CD14-positive monocyte (primary cell): ENCODE results near the gene TAPT1. TPM values are rescaled to one million over a fixed set of nuclear protein-coding genes. Genes with fewer than 3 reads are reported as not detected.

ENCODE experiments used
- DNase-seq, 3 donors: peaks; one replicate each; pipeline ENCODE4 v3.0.0-alpha.2; 2011 to 2022
- H2AFZ ChIP-seq: 2 replicates; pipeline ENCODE4 v1.6.0; 2012; ENCODE audit warnings: mild to moderate bottlenecking, low read depth, low read length, inconsistent platforms; ENCODE audit not compliant: insufficient read depth, poor library complexity, severe bottlenecking
- H3K27ac ChIP-seq, 2 donors: 1 replicate in 1 of 2; 2 replicates in 1 of 2; pipeline ENCODE4 v1.5.1; 2012 to 2013; ENCODE audit warnings: low read length in 2 of 2, control low read depth in 1 of 2, inconsistent platforms in 1 of 2, low read depth in 1 of 2, mild to moderate bottlenecking in 1 of 2
- H3K27me3 ChIP-seq, 2 donors: one replicate each; pipeline versions ENCODE4 v1.6.0 to v1.6.1; 2011 to 2013; ENCODE audit warnings: low read length in 2 of 2; ENCODE audit not compliant: control insufficient read depth in 2 of 2, insufficient read depth in 2 of 2
- H3K36me3 ChIP-seq, 2 donors: replicated peaks in 1 of 2; 1 replicate in 1 of 2; 2 replicates in 1 of 2; pipeline versions ENCODE4 v1.5.1 to v1.6.1; 2012 to 2013; ENCODE audit warnings: low read length in 2 of 2, control low read depth in 1 of 2, inconsistent platforms in 1 of 2, mild to moderate bottlenecking in 1 of 2; ENCODE audit not compliant: insufficient read depth in 2 of 2, control insufficient read depth in 1 of 2
- H3K4me1 ChIP-seq, 2 donors: 1 replicate in 1 of 2; 2 replicates in 1 of 2; pipeline versions ENCODE4 v1.5.1 to v1.6.1; 2012 to 2013; ENCODE audit warnings: low read length in 2 of 2, control low read depth in 1 of 2, inconsistent platforms in 1 of 2, mild to moderate bottlenecking in 1 of 2, moderate library complexity in 1 of 2; ENCODE audit not compliant: insufficient read depth in 2 of 2, control insufficient read depth in 1 of 2
- H3K4me2 ChIP-seq: replicated peaks from 2 replicates; pipeline ENCODE3; 2012; ENCODE audit warnings: low read length, moderate library complexity, mild to moderate bottlenecking; ENCODE audit not compliant: poor library complexity, severe bottlenecking; ENCODE audit errors: extremely low read depth
- H3K4me3 ChIP-seq, 3 experiments: fragments of 200-600 bp in 1 of 3; sonication (generic) in 1 of 3; replicated peaks in 1 of 3; 1 replicate in 2 of 3; 2 replicates in 1 of 3; pipeline ENCODE4 v1.5.1; 2011 to 2013; ENCODE audit warnings: low read length in 3 of 3, mild to moderate bottlenecking in 3 of 3, control low read depth in 2 of 3, low read depth in 2 of 3, inconsistent platforms in 1 of 3, moderate library complexity in 1 of 3
- H3K79me2 ChIP-seq: 2 replicates; pipeline ENCODE4 v1.6.0; 2012; ENCODE audit warnings: mild to moderate bottlenecking, control low read depth, inconsistent platforms, low read length, moderate library complexity; ENCODE audit not compliant: insufficient read depth
- H3K9ac ChIP-seq: 2 replicates; pipeline ENCODE4 v1.6.0; 2017; ENCODE audit warnings: low read length, mild to moderate bottlenecking; ENCODE audit not compliant: insufficient read depth, poor library complexity, severe bottlenecking
- H3K9me3 ChIP-seq, 2 donors: replicated peaks in 1 of 2; 1 replicate in 1 of 2; 2 replicates in 1 of 2; pipeline versions ENCODE4 v1.5.1 to v1.6.1; 2012 to 2013; ENCODE audit warnings: low read length in 2 of 2, control low read depth in 1 of 2; ENCODE audit not compliant: control insufficient read depth in 1 of 2, insufficient read depth in 1 of 2
- H4K20me1 ChIP-seq: 2 replicates; pipeline ENCODE4 v1.6.0; 2012; ENCODE audit warnings: mild to moderate bottlenecking, low read length, control low read depth, moderate library complexity; ENCODE audit not compliant: insufficient read depth
- H3K27ac Mint-ChIP-seq, 7 donors: one replicate each; pipeline ENCODE4 v1.8.0; 2020; ENCODE audit warnings: mild to moderate bottlenecking in 7 of 7, mixed read lengths in 7 of 7, moderate library complexity in 6 of 7, inconsistent platforms in 2 of 7
- H3K27me3 Mint-ChIP-seq, 3 donors: one replicate each; pipeline ENCODE4 v1.8.0; 2021 to 2022; ENCODE audit warnings: low read depth in 3 of 3, mild to moderate bottlenecking in 3 of 3, mixed read lengths in 3 of 3, moderate library complexity in 3 of 3, inconsistent platforms in 1 of 3
- H3K36me3 Mint-ChIP-seq, 2 donors: one replicate each; pipeline ENCODE4 v1.8.0; 2020; ENCODE audit warnings: mixed read lengths in 2 of 2, inconsistent platforms in 1 of 2, mild to moderate bottlenecking in 1 of 2
- H3K4me1 Mint-ChIP-seq: one replicate; pipeline ENCODE4 v1.8.0; 2020; ENCODE audit warnings: mild to moderate bottlenecking, mixed read lengths
- H3K4me3 Mint-ChIP-seq, 2 donors: one replicate each; pipeline ENCODE4 v1.8.0; 2020; ENCODE audit warnings: mild to moderate bottlenecking in 2 of 2, mixed read lengths in 2 of 2, moderate library complexity in 1 of 2
- H3K9me3 Mint-ChIP-seq, 7 donors: one replicate each; pipeline ENCODE4 v1.8.0; 2020 to 2022; ENCODE audit warnings: mixed read lengths in 7 of 7, mild to moderate bottlenecking in 6 of 7, moderate library complexity in 6 of 7, inconsistent platforms in 2 of 7
- CTCF ChIP-seq: fragments of 200-600 bp; IDR thresholded peaks from one replicate; pipeline ENCODE4 v1.8.0; 2022; ENCODE audit warnings: antibody characterized with exemption, mild to moderate bottlenecking
- WGBS: methylation state at CpG from one replicate; pipeline ENCODE4 v1.1.5; 2013; ENCODE audit warnings: missing lambda C conversion rate; ENCODE audit not compliant: insufficient coverage; 5-methylcytosine and 5-hydroxymethylcytosine counted together
- intact Hi-C, 2 donors: fragments of 100-400 bp; cut with micrococcal nuclease; formaldehyde crosslinking; loops; one replicate each; pipeline versions ENCODE4 v1.15.0 to v1.15.1; 2023
- polyA plus RNA-seq, 3 donors: library from polyadenylated mRNA; depleted of rRNA in 1 of 3; unstranded in 2 of 3; stranded (reverse) in 1 of 3; fragments of 300-500 nt in 2 of 3; fragments of >200 nt in 1 of 3; fragmentation: Illumina TruSeq in 2 of 3; gene quantifications; 1 replicate in 2 of 3; 2 replicates in 1 of 3; pipeline ENCODE4 v1.2.3, GENCODE V29; 2012 to 2021

TAPT1 gene
- polyA plus RNA-seq, 3 donors = 15.2 to 18.4 (median 16.0) TPM

- intact Hi-C loops = loop anchor here in 1 of 2 donors (10.0 kb wide), 1 partner anchor 52 kb away; no protein-coding TSS in a partner anchor
- peaks cover 25 to 39% of the 10 kb centered on the region in 2 donors for H3K36me3 Mint-ChIP-seq
- H3K27ac ChIP-seq = peak overlapping the region in 1 of 2 donors; percentile 54
- H2AFZ ChIP-seq = no peak overlapping the region
- H3K27me3 ChIP-seq = no peaks in the 10 kb centered on the region
- no peaks in the 10 kb centered on the region for H3K9me3 Mint-ChIP-seq
- no peak overlapping the region for H3K4me3 ChIP-seq
- peaks cover 83% of the 10 kb centered on the region for H3K79me2 ChIP-seq
- H3K27ac Mint-ChIP-seq = no peak overlapping the region
- H3K27me3 Mint-ChIP-seq = peaks cover 0 to 2% (median 0%) of the 10 kb centered on the region in 3 donors
- peaks cover 13 to 29% of the 10 kb centered on the region in 2 donors for H3K36me3 ChIP-seq
- no peak overlapping the region for H3K4me3 Mint-ChIP-seq
- H3K9me3 ChIP-seq = no peaks in the 10 kb centered on the region
- H3K9ac ChIP-seq = no peak overlapping the region
- H4K20me1 ChIP-seq = peaks cover 52% of the 10 kb centered on the region
- DNase-seq = no peak
- 100% methylated on average over 1 of the region's 2 CpGs for WGBS
- H3K4me2 ChIP-seq = no peak overlapping the region
- H3K4me1 ChIP-seq = peaks cover 16 to 32% of the 10 kb centered on the region in 2 donors
- TF ChIP-seq CTCF = no peak
- H3K4me1 Mint-ChIP-seq = peaks cover 42% of the 10 kb centered on the region
Measured at GRCh38 chr4:16203083-16203482, 23.2 kb downstream of the TAPT1 start.

GRCh38 chr4:16202598-16202997 is 23.7 kb downstream of the TAPT1 start:
- intact Hi-C loops = loop anchor here in 1 of 2 donors (10.0 kb wide), 1 partner anchor 52 kb away; no protein-coding TSS in a partner anchor
- 100% methylated on average over 1 of the region's 2 CpGs for WGBS
- peaks cover 23 to 40% of the 10 kb centered on the region in 2 donors for H3K36me3 Mint-ChIP-seq

More at GRCh38 chr4:16202598-16202997, 23.7 kb downstream of the TAPT1 start:
- Histone ChIP-seq H3K79me2 (peaks cover 83% of the 10 kb centered on the region), H3K27ac (peak overlapping the region in 1 of 2 donors; percentile 54), H3K27me3 (no peaks in the 10 kb centered on the region), H3K4me3 (no peak overlapping the region), H3K36me3 (peaks cover 13 to 27% of the 10 kb centered on the region in 2 donors), H3K9ac (no peak overlapping the region), H3K4me2 (no peak overlapping the region), H2AFZ (no peak overlapping the region), H3K9me3 (no peaks in the 10 kb centered on the region), H4K20me1 (peaks cover 54% of the 10 kb centered on the region), H3K4me1 (peaks cover 16 to 32% of the 10 kb centered on the region in 2 donors)
- TF ChIP-seq CTCF = no peak
- H3K4me1 Mint-ChIP-seq = peaks cover 41% of the 10 kb centered on the region
- no peaks in the 10 kb centered on the region for H3K9me3 Mint-ChIP-seq
- H3K27ac Mint-ChIP-seq = no peak overlapping the region
- H3K27me3 Mint-ChIP-seq = peaks cover 0 to 2% (median 0%) of the 10 kb centered on the region in 3 donors
- no peak overlapping the region for H3K4me3 Mint-ChIP-seq
- DNase-seq = no peak
